Stomach (tissue), 9 donors: ENCODE results near the gene PON2. TPM values are rescaled to one million over a fixed set of nuclear protein-coding genes. Genes with fewer than 3 reads are reported as not detected.

Experiments used
- DNase-seq, 2 donors: peaks; one replicate each; pipeline versions ENCODE4 v3.0.0 to v3.0.0-alpha.2; 2013 to 2019
- H3K27ac ChIP-seq, 5 donors: fragments of 200-600 bp in 4 of 5; sonication (generic) in 4 of 5; one replicate each; pipeline ENCODE4 v1.5.1; 2013 to 2019; ENCODE audit warnings: mild to moderate bottlenecking in 1 of 5, moderate library complexity in 1 of 5
- H3K27me3 ChIP-seq, 3 donors: fragments of 200-600 bp; sonication (generic); one replicate each; pipeline ENCODE4 v1.5.1; 2017 to 2019; ENCODE audit warnings: mixed run types in 1 of 3
- H3K36me3 ChIP-seq, 4 donors: fragments of 200-600 bp; sonication (generic); 1 replicate in 3 of 4; 2 replicates in 1 of 4; pipeline ENCODE4 v1.5.1; 2016 to 2019
- H3K4me1 ChIP-seq, 4 donors: fragments of 200-600 bp; sonication (generic); one replicate each; pipeline ENCODE4 v1.5.1; 2016 to 2019
- H3K4me3 ChIP-seq, 4 donors: fragments of 200-600 bp; sonication (generic) in 3 of 4; one replicate each; pipeline ENCODE4 v1.5.1; 2016 to 2019; ENCODE audit warnings: mild to moderate bottlenecking in 1 of 4
- H3K9me3 ChIP-seq, 4 donors: fragments of 200-600 bp; sonication (generic); one replicate each; pipeline ENCODE4 v1.5.1; 2016 to 2019
- CTCF ChIP-seq, 7 experiments: fragments of 450-650 bp in 4 of 7; fragments of 200-600 bp in 3 of 7; sonication (generic) in 3 of 7; IDR thresholded peaks; one replicate each; pipeline ENCODE4 v1.5.1; 2016 to 2019; ENCODE audit warnings: antibody characterized with exemption in 7 of 7, control low read depth in 2 of 7, mild to moderate bottlenecking in 1 of 7
- EP300 ChIP-seq: sonication (generic); formaldehyde crosslinking; IDR thresholded peaks from one replicate; pipeline ENCODE4 v1.6.1; 2017; ENCODE audit warnings: antibody characterized with exemption
- POLR2A ChIP-seq, 4 donors: fragments of 450-650 bp; IDR thresholded peaks; one replicate each; pipeline ENCODE4 v1.6.1; 2016; ENCODE audit warnings: antibody characterized with exemption in 4 of 4, control low read depth in 2 of 4, mild to moderate bottlenecking in 1 of 4, moderate library complexity in 1 of 4
- POLR2AphosphoS5 ChIP-seq, 3 donors: sonication (generic); formaldehyde crosslinking; IDR thresholded peaks; one replicate each; pipeline ENCODE4 v1.6.1; 2016; ENCODE audit warnings: antibody characterized with exemption in 3 of 3
- WGBS, 5 donors: extraction: QIAGEN DNeasy Blood & Tissue Kit in 3 of 5; methylation state at CpG; one replicate each; pipeline versions ENCODE4 v1.1.5 to v1.1.7; 2013 to 2018; 5-methylcytosine and 5-hydroxymethylcytosine counted together
- intact Hi-C: fragments of 100-400 bp; cut with DNase I; formaldehyde crosslinking; loops from one replicate; pipeline ENCODE4 v1.15.1; 2023; ENCODE audit warnings: low total_unique reads
- polyA plus RNA-seq, 3 donors: library from polyadenylated mRNA; stranded (reverse); fragments of 200-250 nt; gene quantifications; one replicate each; pipeline ENCODE4 v1.2.3, GENCODE V29; 2013
- total RNA-seq, 5 donors: library from RNA; depleted of rRNA; stranded (reverse); fragments of >200 nt; gene quantifications; one replicate each; pipeline versions ENCODE4 v1.1.0 to v1.2.3, GENCODE V29; 2014 to 2016
- donor health status: healthy with polysubstance abuse.
- donor health status: Bipolar disorder and iron deficiency.
- donor health status: healthy.

The PON2 gene
- total and polyA plus RNA-seq, 8 donors, result 6.3 to 151 (median 34.0) TPM

GRCh38 chr7:95365151-95365550 lies 69.7 kb downstream of the PON2 start:
- TF ChIP-seq POLR2AphosphoS5 (IDR thresholded peaks at IDR 0.05), result no peak
- TF ChIP-seq POLR2A (IDR thresholded peaks at IDR 0.05), result no peak
- TF ChIP-seq CTCF (IDR thresholded peaks at IDR 0.05), result no peak
- TF ChIP-seq EP300, result no peak
- H3K27ac ChIP-seq, result no peak overlapping the region
- no peak overlapping the region for H3K4me3 ChIP-seq
- intact Hi-C loops, result no loop called here
- no peaks in the 10 kb centered on the region for H3K36me3 ChIP-seq
- H3K4me1 ChIP-seq, result no peaks in the 10 kb centered on the region
- no peaks in the 10 kb centered on the region for H3K9me3 ChIP-seq
- WGBS, 5 donors, result 95 to 100% (median 100%) methylated on average over 1 of the region's 1 CpG
- H3K27me3 ChIP-seq, result no peaks in the 10 kb centered on the region
- no peak for DNase-seq

- Histone ChIP-seq H3K9me3 (peaks cover 0 to 5% (median 0%) of the 10 kb centered on the region in 4 donors), H3K27ac (no peak overlapping the region), H3K4me3 (no peak overlapping the region), H3K36me3 (no peaks in the 10 kb centered on the region), H3K4me1 (no peaks in the 10 kb centered on the region), H3K27me3 (no peaks in the 10 kb centered on the region)
- DNase-seq, result no peak
- WGBS, 5 donors, result 41 to 53% (median 49%) methylated on average over 3 of the region's 3 CpGs
- TF ChIP-seq CTCF (IDR thresholded peaks at IDR 0.05) (no peak), POLR2A (IDR thresholded peaks at IDR 0.05) (no peak), EP300 (no peak), POLR2AphosphoS5 (IDR thresholded peaks at IDR 0.05) (no peak)
- intact Hi-C loops, result no loop called here
Observed at GRCh38 chr7:95357623-95358022, 77.2 kb downstream of the PON2 start.

Other genes with a start within 250 kb of the PON2 start
- under 1 TPM in 1 of 5 donors, not detected in 4; 0.55 TPM for gene PON1, start 110.5 kb downstream of the PON2 start, total RNA-seq
- under 1 TPM in 1 of 3 donors, not detected in 2; 0.30 TPM for gene PON1, start 110.5 kb downstream of the PON2 start, polyA plus RNA-seq
- gene PON3, start 38.7 kb downstream of the PON2 start, total RNA-seq, result 1 to 10 TPM in 3 of 5 donors, not detected in 2; 1.2 to 9.4 (median 4.3) TPM
- 1 to 10 TPM; 2.1 to 4.9 (median 3.4) TPM for gene PON3, start 38.7 kb downstream of the PON2 start, polyA plus RNA-seq
- under 1 TPM in 1 of 5 donors, not detected in 4; 0.18 TPM for gene ASB4, start 50.9 kb upstream of the PON2 start, total RNA-seq
- 1 to 10 TPM in 1 of 3 donors, under 1 TPM in 2; 0.03 to 1.7 (median 0.37) TPM for gene ASB4, start 50.9 kb upstream of the PON2 start, polyA plus RNA-seq
- 100 to 1,000 TPM in 3 of 5 donors, 10 to 100 TPM in 2; 83.5 to 697 (median 176) TPM for gene PDK4, start 161.5 kb upstream of the PON2 start, total RNA-seq
- 100 to 1,000 TPM in 1 of 3 donors, 10 to 100 TPM in 2; 53.5 to 122 (median 93.5) TPM for gene PDK4, start 161.5 kb upstream of the PON2 start, polyA plus RNA-seq